WTC11 (cell line): ENCODE data around the gene RGS7.

Experiments
- CREB1 ChIP-seq: sonication (generic); formaldehyde crosslinking; IDR thresholded peaks from 2 replicates; pipeline ENCODE4 v1.8.0; 2023; ENCODE audit warnings: mild to moderate bottlenecking, missing genetic modification reagents
- CTCF ChIP-seq: fragments of 200-600 bp; IDR thresholded peaks from 2 replicates; pipeline ENCODE4 v1.8.0; 2022; ENCODE audit warnings: antibody characterized with exemption
- HMGXB4 ChIP-seq: sonication (generic); formaldehyde crosslinking; IDR thresholded peaks from 2 replicates; pipeline ENCODE4 v1.8.1; 2023; ENCODE audit warnings: mild to moderate bottlenecking, moderate library complexity, missing genetic modification reagents
- ZNF396 ChIP-seq: fragments of 250-450 bp; sonication (Bioruptor Pico); IDR thresholded peaks from 2 replicates; pipeline ENCODE4 v1.8.0; 2021; ENCODE audit warnings: mild to moderate bottlenecking, moderate library complexity, borderline replicate concordance
- ZNF423 ChIP-seq: fragments of 250-450 bp; sonication (Bioruptor Pico); IDR thresholded peaks from 2 replicates; pipeline ENCODE4 v2.1.2; 2022; ENCODE audit warnings: mild to moderate bottlenecking, moderate library complexity

GRCh38 chr1:240743705-240744104 is 613.3 kb downstream of the RGS7 start:
- TF ChIP-seq HMGXB4 (CRISPR knock-in tag) (no peak), CTCF (no peak), CREB1 (CRISPR knock-in tag) (no peak), ZNF423 (CRISPR knock-in tag) (no peak), ZNF396 (no peak)
